WTC11 (cell line): Measurements from ENCODE around the gene COQ2. TPM values are rescaled to one million over a fixed set of nuclear protein-coding genes. Genes with fewer than 3 reads are reported as not detected.
"Not testable (repeated sequence)": the region's sequence is repeated elsewhere in the genome, so short reads cannot be mapped to it uniquely, and the experiment has no call there.

Source experiments
- ATAC-seq: fragments of 200-7000 bp; cut with Tn5 transposase; 2 replicates; pipeline ENCODE4 v1.10.0; 2021; ENCODE audit warnings: mild to moderate bottlenecking, moderate library complexity
- CTCF ChIA-PET: fragments of 300-600 bp; sonication (Branson Sonifier 250); formaldehyde crosslinking; loops from one replicate; lab custom pipeline; 2021; ENCODE audit warnings: antibody characterized with exemption; lab: Charles Lee
- POLR2A ChIA-PET: fragments of 350-600 bp; sonication (Branson Sonifier 250); formaldehyde crosslinking; loops from one replicate; lab custom pipeline; 2021; ENCODE audit warnings: antibody characterized with exemption; lab: Charles Lee
- DNase-seq: peaks from one replicate; pipeline ENCODE4 v3.0.0; 2021; ENCODE audit warnings: low spot score
- H3K27ac Mint-ChIP-seq: 2 replicates; pipeline ENCODE4 v1.8.0; 2021; ENCODE audit warnings: mixed read lengths
- H3K27me3 Mint-ChIP-seq: 2 replicates; pipeline ENCODE4 v1.8.0; 2021; ENCODE audit warnings: low read depth, mild to moderate bottlenecking, moderate library complexity, mixed read lengths
- H3K36me3 Mint-ChIP-seq: 2 replicates; pipeline ENCODE4 v1.8.0; 2021; ENCODE audit warnings: mixed read lengths
- H3K4me1 Mint-ChIP-seq: 2 replicates; pipeline ENCODE4 v1.8.0; 2022; ENCODE audit warnings: mixed read lengths
- H3K4me3 Mint-ChIP-seq: 2 replicates; pipeline ENCODE4 v1.8.0; 2021; ENCODE audit warnings: mild to moderate bottlenecking, moderate library complexity, mixed read lengths
- H3K9me3 Mint-ChIP-seq: 2 replicates; pipeline ENCODE4 v1.8.0; 2021; ENCODE audit warnings: mixed read lengths
- FOXJ3 ChIP-seq: sonication (generic); formaldehyde crosslinking; IDR thresholded peaks from 2 replicates; pipeline ENCODE4 v1.9.0; 2021; ENCODE audit warnings: missing genetic modification reagents, mild to moderate bottlenecking, borderline replicate concordance
- IRF2 ChIP-seq: sonication (generic); formaldehyde crosslinking; IDR thresholded peaks from 2 replicates; pipeline ENCODE4 v1.8.0; 2022; ENCODE audit warnings: low read depth, missing genetic modification reagents, borderline replicate concordance
- JAZF1 ChIP-seq: fragments of 250-450 bp; sonication (Bioruptor Pico); IDR thresholded peaks from 2 replicates; pipeline ENCODE4 v1.9.0; 2021; ENCODE audit warnings: moderate library complexity, mild to moderate bottlenecking, inconsistent platforms
- MYBL2 ChIP-seq: sonication (generic); formaldehyde crosslinking; IDR thresholded peaks from 2 replicates; pipeline ENCODE4 v1.8.1; 2023; ENCODE audit warnings: mild to moderate bottlenecking, moderate library complexity, missing genetic modification reagents
- NFE2L1 ChIP-seq: sonication (generic); formaldehyde crosslinking; IDR thresholded peaks from 2 replicates; pipeline ENCODE4 v1.8.1; 2023; ENCODE audit warnings: missing genetic modification reagents
- RORB ChIP-seq: fragments of 250-450 bp; sonication (Bioruptor Pico); IDR thresholded peaks from 2 replicates; pipeline ENCODE4 v1.9.0; 2021; ENCODE audit warnings: mild to moderate bottlenecking
- TEAD4 ChIP-seq: sonication (generic); formaldehyde crosslinking; IDR thresholded peaks from 2 replicates; pipeline ENCODE4 v1.8.0; 2022; ENCODE audit warnings: mild to moderate bottlenecking, missing genetic modification reagents
- ZBTB43 ChIP-seq: sonication (generic); formaldehyde crosslinking; IDR thresholded peaks from 2 replicates; pipeline ENCODE4 v1.8.1; 2023; ENCODE audit warnings: mild to moderate bottlenecking, missing genetic modification reagents
- total RNA-seq: library from RNA; stranded (reverse); gene quantifications from 3 replicates; pipeline ENCODE4 v1.2.3, GENCODE V29; 2021
- TF ChIP-seq, protein P1 (sequence below): fragments of 250-450 bp; sonication (Bioruptor Pico); IDR thresholded peaks from 2 replicates; pipeline ENCODE4 v1.9.0; 2021; ENCODE audit warnings: mild to moderate bottlenecking, borderline replicate concordance
- TF ChIP-seq, protein P2 (sequence below): sonication (generic); formaldehyde crosslinking; IDR thresholded peaks from 2 replicates; pipeline ENCODE4 v1.8.0; 2022; ENCODE audit warnings: mild to moderate bottlenecking, missing genetic modification reagents

COQ2 gene
- total RNA-seq, 1 experiment from 2014 or later = 21.6 TPM

DNA sequence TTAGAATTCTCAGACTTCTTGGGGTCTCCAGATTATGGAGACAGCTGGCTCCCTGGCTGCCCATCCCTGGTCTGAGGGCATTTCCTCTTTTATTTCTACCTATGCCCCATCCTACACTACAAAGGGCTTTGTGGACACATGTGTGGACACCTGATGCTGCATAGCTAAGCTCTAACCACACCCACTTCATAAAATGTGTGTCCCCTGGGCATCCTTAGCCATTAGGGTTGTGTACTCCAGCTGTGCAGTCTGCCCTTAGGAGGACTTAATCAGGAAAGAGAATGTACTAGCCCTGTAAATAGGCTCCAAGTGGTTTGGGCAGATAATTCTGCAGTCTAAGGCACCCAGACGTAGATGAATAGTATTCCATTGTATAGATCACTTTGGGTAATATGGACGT lies 47.0 kb downstream of the COQ2 start (continued):
- TF ChIP-seq, protein P1, sequence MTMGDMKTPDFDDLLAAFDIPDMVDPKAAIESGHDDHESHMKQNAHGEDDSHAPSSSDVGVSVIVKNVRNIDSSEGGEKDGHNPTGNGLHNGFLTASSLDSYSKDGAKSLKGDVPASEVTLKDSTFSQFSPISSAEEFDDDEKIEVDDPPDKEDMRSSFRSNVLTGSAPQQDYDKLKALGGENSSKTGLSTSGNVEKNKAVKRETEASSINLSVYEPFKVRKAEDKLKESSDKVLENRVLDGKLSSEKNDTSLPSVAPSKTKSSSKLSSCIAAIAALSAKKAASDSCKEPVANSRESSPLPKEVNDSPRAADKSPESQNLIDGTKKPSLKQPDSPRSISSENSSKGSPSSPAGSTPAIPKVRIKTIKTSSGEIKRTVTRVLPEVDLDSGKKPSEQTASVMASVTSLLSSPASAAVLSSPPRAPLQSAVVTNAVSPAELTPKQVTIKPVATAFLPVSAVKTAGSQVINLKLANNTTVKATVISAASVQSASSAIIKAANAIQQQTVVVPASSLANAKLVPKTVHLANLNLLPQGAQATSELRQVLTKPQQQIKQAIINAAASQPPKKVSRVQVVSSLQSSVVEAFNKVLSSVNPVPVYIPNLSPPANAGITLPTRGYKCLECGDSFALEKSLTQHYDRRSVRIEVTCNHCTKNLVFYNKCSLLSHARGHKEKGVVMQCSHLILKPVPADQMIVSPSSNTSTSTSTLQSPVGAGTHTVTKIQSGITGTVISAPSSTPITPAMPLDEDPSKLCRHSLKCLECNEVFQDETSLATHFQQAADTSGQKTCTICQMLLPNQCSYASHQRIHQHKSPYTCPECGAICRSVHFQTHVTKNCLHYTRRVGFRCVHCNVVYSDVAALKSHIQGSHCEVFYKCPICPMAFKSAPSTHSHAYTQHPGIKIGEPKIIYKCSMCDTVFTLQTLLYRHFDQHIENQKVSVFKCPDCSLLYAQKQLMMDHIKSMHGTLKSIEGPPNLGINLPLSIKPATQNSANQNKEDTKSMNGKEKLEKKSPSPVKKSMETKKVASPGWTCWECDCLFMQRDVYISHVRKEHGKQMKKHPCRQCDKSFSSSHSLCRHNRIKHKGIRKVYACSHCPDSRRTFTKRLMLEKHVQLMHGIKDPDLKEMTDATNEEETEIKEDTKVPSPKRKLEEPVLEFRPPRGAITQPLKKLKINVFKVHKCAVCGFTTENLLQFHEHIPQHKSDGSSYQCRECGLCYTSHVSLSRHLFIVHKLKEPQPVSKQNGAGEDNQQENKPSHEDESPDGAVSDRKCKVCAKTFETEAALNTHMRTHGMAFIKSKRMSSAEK (CRISPR knock-in tag) = no peak
- TF ChIP-seq ZBTB43 (no peak), JAZF1 (CRISPR knock-in tag) (no peak), NFE2L1 (CRISPR knock-in tag) (no peak), TEAD4 (CRISPR knock-in tag) (no peak), RORB (no peak), FOXJ3 (CRISPR knock-in tag) (no peak)
- TF ChIP-seq, protein P2, sequence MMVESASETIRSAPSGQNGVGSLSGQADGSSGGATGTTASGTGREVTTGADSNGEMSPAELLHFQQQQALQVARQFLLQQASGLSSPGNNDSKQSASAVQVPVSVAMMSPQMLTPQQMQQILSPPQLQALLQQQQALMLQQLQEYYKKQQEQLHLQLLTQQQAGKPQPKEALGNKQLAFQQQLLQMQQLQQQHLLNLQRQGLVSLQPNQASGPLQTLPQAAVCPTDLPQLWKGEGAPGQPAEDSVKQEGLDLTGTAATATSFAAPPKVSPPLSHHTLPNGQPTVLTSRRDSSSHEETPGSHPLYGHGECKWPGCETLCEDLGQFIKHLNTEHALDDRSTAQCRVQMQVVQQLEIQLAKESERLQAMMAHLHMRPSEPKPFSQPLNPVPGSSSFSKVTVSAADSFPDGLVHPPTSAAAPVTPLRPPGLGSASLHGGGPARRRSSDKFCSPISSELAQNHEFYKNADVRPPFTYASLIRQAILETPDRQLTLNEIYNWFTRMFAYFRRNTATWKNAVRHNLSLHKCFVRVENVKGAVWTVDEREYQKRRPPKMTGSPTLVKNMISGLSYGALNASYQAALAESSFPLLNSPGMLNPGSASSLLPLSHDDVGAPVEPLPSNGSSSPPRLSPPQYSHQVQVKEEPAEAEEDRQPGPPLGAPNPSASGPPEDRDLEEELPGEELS (CRISPR knock-in tag) = no peak

DNA sequence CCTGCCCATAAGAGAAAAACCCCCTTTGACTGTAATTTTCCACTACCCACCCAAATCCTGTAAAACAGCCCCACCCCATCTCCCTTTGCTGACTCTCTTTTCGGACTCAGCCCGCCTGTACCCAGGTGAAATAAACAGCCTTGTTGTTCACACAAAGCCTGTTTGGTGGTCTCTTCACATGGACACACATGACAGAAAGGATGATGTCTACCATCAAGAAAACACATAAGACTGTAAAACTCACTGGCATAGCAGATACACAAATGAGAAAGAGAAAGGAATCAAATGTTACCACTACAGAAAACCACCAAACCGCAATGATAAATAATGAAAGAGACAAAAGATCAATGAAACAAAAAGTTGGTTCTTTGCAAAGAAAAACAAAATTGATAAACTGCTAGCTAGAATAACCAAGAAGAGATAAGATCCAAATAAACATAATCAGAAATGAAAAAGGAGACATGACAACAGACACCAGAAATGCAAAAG lies 48.9 kb downstream of the COQ2 start:
- H3K27ac Mint-ChIP-seq, ATAC-seq, POLR2A ChIA-PET: not testable (repeated sequence)

DNA sequence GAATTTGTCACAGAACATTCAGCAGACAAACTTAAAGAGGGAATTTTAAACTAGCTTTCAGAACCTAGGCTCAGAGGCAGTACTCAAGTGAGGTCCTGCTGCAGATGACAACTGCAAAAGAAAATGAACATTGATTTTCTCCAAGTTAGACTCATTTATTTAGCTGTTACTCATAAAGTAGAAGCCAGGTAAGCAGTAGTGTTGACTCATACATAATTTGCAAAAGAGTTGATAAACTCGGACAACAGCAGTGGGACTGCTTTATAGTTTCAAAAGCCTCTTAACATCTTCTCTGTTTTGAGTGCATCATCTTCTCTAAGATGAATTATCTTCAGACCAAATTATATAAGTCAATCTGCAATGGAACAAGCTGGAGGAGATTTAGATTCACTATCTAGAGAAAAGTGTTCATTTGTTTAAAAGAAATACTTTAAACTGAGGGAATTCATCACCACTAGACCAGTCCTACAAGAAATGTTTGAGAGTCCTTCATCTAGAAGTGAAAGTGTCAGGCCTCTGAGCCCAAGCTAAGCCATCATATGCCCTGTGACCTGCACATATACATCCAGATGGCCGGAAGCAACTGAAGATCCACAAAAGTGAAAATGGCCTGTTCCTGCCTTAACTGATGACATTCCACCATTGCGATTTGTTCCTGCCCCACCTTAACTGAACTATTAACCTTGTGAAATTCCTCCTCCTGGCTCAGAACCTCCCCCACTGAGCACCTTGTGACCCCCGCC lies 49.5 kb downstream of the COQ2 start:
- Mint-ChIP-seq H3K36me3 (no peaks in the 10 kb centered on the region), H3K9me3 (no peaks in the 10 kb centered on the region)
- POLR2A ChIA-PET = no interaction called here
- TF ChIP-seq MYBL2 (CRISPR knock-in tag) (no peak), RORB (no peak), IRF2 (CRISPR knock-in tag) (no peak)
- TF ChIP-seq, all 79 proteins: peak for 0
- H3K4me3 Mint-ChIP-seq = no peak overlapping the region
- DNase-seq = no peak
- ATAC-seq = no peak
- no peaks in the 10 kb centered on the region; the same call in 1 of the 2 replicates for H3K27me3 Mint-ChIP-seq
- CTCF ChIA-PET = no interaction called here
- no peak overlapping the region for H3K27ac Mint-ChIP-seq
- H3K4me1 Mint-ChIP-seq = peaks cover 12% of the 10 kb centered on the region

More for the DNA sequence above, 48.9 kb downstream of the COQ2 start:
- H3K4me3 Mint-ChIP-seq, CTCF ChIA-PET, H3K36me3 Mint-ChIP-seq, H3K27me3 Mint-ChIP-seq, DNase-seq, H3K9me3 Mint-ChIP-seq: not testable (repeated sequence)
- peaks cover 12% of the 10 kb centered on the region for H3K4me1 Mint-ChIP-seq

DNA sequence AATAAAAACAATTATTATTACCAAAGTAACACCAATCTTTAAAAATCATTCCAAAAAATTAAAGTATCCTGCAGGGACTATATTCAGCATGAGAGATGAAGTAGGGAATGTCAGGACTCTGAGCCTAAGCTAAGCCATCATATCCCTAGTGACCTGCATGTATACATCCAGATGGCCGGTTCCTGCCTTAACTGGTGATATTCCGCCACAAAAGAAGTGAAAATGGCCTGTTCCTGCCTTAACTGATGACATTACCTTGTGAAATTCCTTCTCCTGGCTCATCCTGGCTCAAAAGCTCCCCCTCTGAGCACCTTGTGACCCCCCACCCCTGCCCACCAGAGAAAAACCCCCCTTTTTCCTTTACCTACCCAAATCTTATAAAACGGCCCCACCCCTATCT lies 50.2 kb downstream of the COQ2 start:
- H3K4me3 Mint-ChIP-seq, H3K27me3 Mint-ChIP-seq, H3K27ac Mint-ChIP-seq, ATAC-seq, H3K9me3 Mint-ChIP-seq, H3K36me3 Mint-ChIP-seq, CTCF ChIA-PET, DNase-seq: not testable (repeated sequence)
- peaks cover 12% of the 10 kb centered on the region for H3K4me1 Mint-ChIP-seq
- POLR2A ChIA-PET = interaction anchor here (0.6 kb wide), 1 partner anchor 109 kb away, joined by 5 read pairs; no protein-coding TSS in a partner anchor
